Amniotic epithelial cell (primary cell): Measurements from ENCODE around the gene NME1.

Experiments used
- DNase-seq: peaks from one replicate; pipeline ENCODE4 v3.0.0-alpha.2; 2010; ENCODE audit warnings: low read depth

NME1 gene

GRCh38 chr17:51189628-51190027 lies 36.3 kb downstream of the NME1 start:
- DNase-seq = peak; percentile 49

- DNase-seq = no peak
These were observed 38.5 kb downstream of the NME1 start for GRCh38 chr17:51191895-51192294.

- DNase-seq = no peak
These were observed 44.4 kb downstream of the NME1 start for GRCh38 chr17:51197754-51198153.

DNA sequence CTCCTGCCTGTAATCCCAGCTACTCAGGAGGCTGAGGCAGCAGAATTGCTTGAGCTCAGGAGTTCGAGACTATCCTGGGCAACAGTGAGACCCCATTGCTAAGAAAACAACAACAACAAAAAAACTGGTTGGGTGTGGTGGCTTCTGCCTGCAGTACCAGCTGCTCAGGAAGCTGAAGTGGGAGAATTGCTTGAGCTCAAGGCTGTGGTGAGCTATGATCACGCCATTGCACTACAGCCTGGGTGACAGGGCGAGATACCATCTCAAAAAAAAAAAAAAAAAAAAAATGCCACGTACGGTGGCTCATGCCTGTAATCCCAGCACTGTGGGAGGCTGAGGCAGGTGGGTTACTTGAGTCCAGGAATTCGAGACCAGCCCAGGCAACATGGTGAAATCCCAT lies 46.9 kb downstream of the NME1 start:
- DNase-seq = no peak

GRCh38 chr17:51200846-51201245 lies 47.5 kb downstream of the NME1 start:
- no peak for DNase-seq

GRCh38 chr17:51203838-51204237 lies 50.5 kb downstream of the NME1 start:
- DNase-seq = no peak
